Esophagus muscularis mucosa (tissue), 4 donors: ENCODE results near the gene TBX5. TPM values are rescaled to one million over a fixed set of nuclear protein-coding genes. Genes with fewer than 3 reads are reported as not detected.

Experiments
- DNase-seq: peaks from one replicate; pipeline ENCODE4 v3.0.0-alpha.2; 2017; ENCODE audit errors: extremely low spot score
- H3K27ac ChIP-seq, 4 donors: fragments of 200-600 bp; sonication (generic); replicated peaks in 1 of 4; 1 replicate in 3 of 4; 2 replicates in 1 of 4; pipeline ENCODE4 v1.5.1; 2016 to 2019; ENCODE audit warnings: mild to moderate bottlenecking in 1 of 4
- H3K27me3 ChIP-seq, 4 donors: fragments of 200-600 bp; sonication (generic); one replicate each; pipeline versions ENCODE4 v1.5.1 to v1.6.0; 2016 to 2019
- H3K36me3 ChIP-seq, 4 donors: fragments of 200-600 bp; sonication (generic); one replicate each; pipeline ENCODE4 v1.5.1; 2016 to 2019
- H3K4me1 ChIP-seq, 4 donors: fragments of 200-600 bp; sonication (generic); one replicate each; pipeline ENCODE4 v1.5.1; 2016 to 2019
- H3K4me3 ChIP-seq, 4 donors: fragments of 200-600 bp; sonication (generic); 1 replicate in 2 of 4; 2 replicates in 2 of 4; pipeline ENCODE4 v1.5.1; 2016 to 2019; ENCODE audit warnings: mild to moderate bottlenecking in 4 of 4, moderate library complexity in 1 of 4
- H3K9me3 ChIP-seq, 4 donors: fragments of 200-600 bp; sonication (generic); 1 replicate in 3 of 4; 2 replicates in 1 of 4; pipeline ENCODE4 v1.5.1; 2016 to 2019
- CTCF ChIP-seq, 3 experiments: fragments of 200-600 bp in 2 of 3; fragments of 450-650 bp in 1 of 3; sonication (generic) in 2 of 3; IDR thresholded peaks; one replicate each; pipeline ENCODE4 v1.5.1; 2017 to 2019; ENCODE audit warnings: antibody characterized with exemption in 3 of 3, mild to moderate bottlenecking in 2 of 3, moderate library complexity in 1 of 3
- EP300 ChIP-seq: sonication (generic); formaldehyde crosslinking; IDR thresholded peaks from one replicate; pipeline ENCODE4 v1.6.1; 2017; ENCODE audit warnings: antibody characterized with exemption
- POLR2A ChIP-seq: fragments of 450-650 bp; IDR thresholded peaks from one replicate; pipeline ENCODE4 v1.6.1; 2017; ENCODE audit warnings: antibody characterized with exemption, moderate library complexity, mild to moderate bottlenecking, low read depth
- POLR2AphosphoS5 ChIP-seq, 2 donors: sonication (generic); formaldehyde crosslinking; IDR thresholded peaks; one replicate each; pipeline ENCODE4 v1.6.1; 2017; ENCODE audit warnings: antibody characterized with exemption in 2 of 2
- WGBS: methylation state at CpG from one replicate; pipeline ENCODE4 v1.1.5; 2018; 5-methylcytosine and 5-hydroxymethylcytosine counted together
- intact Hi-C: fragments of 100-400 bp; cut with DNase I; formaldehyde crosslinking; loops from one replicate; pipeline ENCODE4 v1.15.1; 2023
- total RNA-seq, 4 donors: library from RNA; depleted of rRNA; stranded (reverse); fragments of >200 nt; gene quantifications; one replicate each; pipeline versions ENCODE4 v1.1.0 to v1.2.1, GENCODE V29; 2016

TBX5 gene
- total RNA-seq, 4 donors from 2014 or later: 20.4 to 34.5 (median 26.2) TPM

DNA sequence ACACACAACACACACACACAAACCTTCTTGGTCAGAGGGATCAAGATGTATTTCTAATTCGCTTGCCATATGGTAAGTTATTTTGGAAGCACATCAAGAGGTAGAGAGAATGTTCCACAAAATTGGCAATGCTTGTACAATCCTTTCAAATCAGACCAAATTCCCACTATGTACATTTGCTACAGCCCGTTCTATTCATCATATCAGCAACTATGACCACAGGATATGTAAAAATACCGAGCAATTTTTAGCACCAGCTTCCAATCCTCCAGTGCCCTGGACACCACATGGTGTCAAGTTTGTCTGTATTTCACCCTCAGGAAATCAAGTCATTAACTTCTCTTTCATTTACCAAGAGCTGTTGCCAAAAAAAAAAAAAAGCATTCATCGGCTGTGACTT lies 21.2 kb downstream of the TBX5 start:
- TF ChIP-seq EP300: no peak
- no peak for TF ChIP-seq POLR2AphosphoS5 (IDR thresholded peaks at IDR 0.05)
- no peak for TF ChIP-seq CTCF (IDR thresholded peaks at IDR 0.05)
- TF ChIP-seq POLR2A: no peak
- H3K9me3 ChIP-seq: no peaks in the 10 kb centered on the region
- 35% methylated on average over 4 of the region's 4 CpGs for WGBS
- no peak overlapping the region for H3K4me3 ChIP-seq
- DNase-seq: no peak
- intact Hi-C loops: no loop called here
- H3K4me1 ChIP-seq: peaks cover 9 to 25% (median 20%) of the 10 kb centered on the region in 4 donors
- peak overlapping the region in 1 of 4 donors; percentile 36 for H3K27ac ChIP-seq
- no peaks in the 10 kb centered on the region for H3K27me3 ChIP-seq
- H3K36me3 ChIP-seq: peaks cover 4 to 62% (median 30%) of the 10 kb centered on the region in 4 donors

DNA sequence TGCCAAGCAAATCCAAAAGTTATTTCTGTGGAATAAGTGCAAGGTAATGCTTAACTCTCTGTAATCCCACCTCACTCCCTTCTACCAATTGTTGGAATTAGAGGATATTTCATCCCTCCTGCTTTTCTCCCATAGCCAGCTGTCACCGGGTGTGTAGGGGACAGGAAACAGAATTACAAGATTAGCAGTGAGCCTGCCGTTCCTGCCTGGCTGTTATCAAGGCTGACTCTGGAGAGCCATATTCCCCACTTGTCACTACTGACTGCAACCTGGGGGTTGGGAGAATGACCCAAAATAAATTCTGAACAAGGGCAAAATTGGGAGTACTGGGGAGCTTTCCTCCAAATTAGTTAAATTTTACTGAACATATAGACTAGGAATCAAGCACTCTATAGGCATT lies 24.8 kb downstream of the TBX5 start:
- Histone ChIP-seq H3K27ac (no peak overlapping the region), H3K36me3 (peaks cover 12 to 75% (median 39%) of the 10 kb centered on the region in 4 donors), H3K4me3 (no peak overlapping the region), H3K27me3 (no peaks in the 10 kb centered on the region), H3K9me3 (no peaks in the 10 kb centered on the region), H3K4me1 (peaks cover 9 to 17% (median 13%) of the 10 kb centered on the region in 4 donors)
- TF ChIP-seq CTCF (IDR thresholded peaks at IDR 0.05) (no peak), EP300 (no peak), POLR2A (no peak), POLR2AphosphoS5 (IDR thresholded peaks at IDR 0.05) (no peak)
- WGBS: 42% methylated on average over 2 of the region's 2 CpGs
- DNase-seq: no peak
- intact Hi-C loops: no loop called here

DNA sequence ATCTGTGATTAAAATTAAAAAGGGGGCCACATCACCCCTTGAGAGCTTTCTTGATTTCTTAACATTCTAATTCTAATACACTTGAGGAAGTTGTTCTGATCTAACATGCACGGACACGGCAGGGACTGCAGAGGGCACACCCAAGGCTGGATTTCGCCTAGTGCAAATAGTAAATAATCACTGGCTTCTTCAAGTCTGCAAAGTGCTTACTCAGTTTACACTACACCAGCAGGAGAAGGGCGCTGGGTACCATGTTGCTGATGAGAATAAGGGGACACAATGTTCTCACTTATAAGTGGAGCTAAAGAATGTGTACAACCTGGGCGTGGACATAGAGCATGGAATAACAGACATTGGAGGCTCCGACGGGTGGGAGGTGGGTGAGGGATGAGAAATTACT lies 34.2 kb downstream of the TBX5 start:
- DNase-seq: no peak
- no peak overlapping the region for H3K27ac ChIP-seq
- H3K9me3 ChIP-seq: no peaks in the 10 kb centered on the region
- TF ChIP-seq POLR2A: no peak
- no peak for TF ChIP-seq EP300
- no peak for TF ChIP-seq CTCF (IDR thresholded peaks at IDR 0.05)
- no peak for TF ChIP-seq POLR2AphosphoS5 (IDR thresholded peaks at IDR 0.05)
- H3K4me1 ChIP-seq: peaks cover 7 to 16% (median 15%) of the 10 kb centered on the region in 4 donors
- peaks cover 0 to 57% (median 8%) of the 10 kb centered on the region in 4 donors for H3K36me3 ChIP-seq
- H3K4me3 ChIP-seq: no peak overlapping the region
- intact Hi-C loops: no loop called here
- 72% methylated on average over 7 of the region's 7 CpGs for WGBS
- no peaks in the 10 kb centered on the region for H3K27me3 ChIP-seq

DNA sequence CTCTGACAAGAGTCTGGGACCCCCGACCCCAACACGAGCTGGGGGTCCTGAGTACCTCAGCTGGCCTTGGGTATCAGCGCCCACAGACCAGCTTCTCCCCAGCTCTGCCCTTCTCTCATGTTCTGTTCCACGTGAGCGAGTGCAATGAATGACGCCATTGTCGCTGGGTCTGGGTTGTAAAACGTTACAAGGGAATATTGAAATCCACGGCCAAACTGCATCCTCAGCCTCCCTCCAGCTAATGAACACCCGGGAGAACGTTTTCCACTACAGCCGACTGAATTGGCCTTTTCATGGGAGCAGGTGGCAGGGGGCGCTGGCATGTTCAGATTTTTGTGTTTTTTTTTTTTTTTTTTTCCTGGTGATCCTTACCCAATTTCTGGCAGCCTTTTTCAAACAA lies 34.7 kb downstream of the TBX5 start:
- DNase-seq: no peak
- no peak overlapping the region for H3K27ac ChIP-seq
- TF ChIP-seq POLR2AphosphoS5 (IDR thresholded peaks at IDR 0.05): no peak
- H3K4me3 ChIP-seq: no peak overlapping the region
- peaks cover 4 to 61% (median 13%) of the 10 kb centered on the region in 4 donors for H3K36me3 ChIP-seq
- no peaks in the 10 kb centered on the region for H3K9me3 ChIP-seq
- 73% methylated on average over 10 of the region's 13 CpGs for WGBS
- H3K27me3 ChIP-seq: no peaks in the 10 kb centered on the region
- intact Hi-C loops: no loop called here
- H3K4me1 ChIP-seq: peaks cover 7 to 16% (median 15%) of the 10 kb centered on the region in 4 donors

DNA sequence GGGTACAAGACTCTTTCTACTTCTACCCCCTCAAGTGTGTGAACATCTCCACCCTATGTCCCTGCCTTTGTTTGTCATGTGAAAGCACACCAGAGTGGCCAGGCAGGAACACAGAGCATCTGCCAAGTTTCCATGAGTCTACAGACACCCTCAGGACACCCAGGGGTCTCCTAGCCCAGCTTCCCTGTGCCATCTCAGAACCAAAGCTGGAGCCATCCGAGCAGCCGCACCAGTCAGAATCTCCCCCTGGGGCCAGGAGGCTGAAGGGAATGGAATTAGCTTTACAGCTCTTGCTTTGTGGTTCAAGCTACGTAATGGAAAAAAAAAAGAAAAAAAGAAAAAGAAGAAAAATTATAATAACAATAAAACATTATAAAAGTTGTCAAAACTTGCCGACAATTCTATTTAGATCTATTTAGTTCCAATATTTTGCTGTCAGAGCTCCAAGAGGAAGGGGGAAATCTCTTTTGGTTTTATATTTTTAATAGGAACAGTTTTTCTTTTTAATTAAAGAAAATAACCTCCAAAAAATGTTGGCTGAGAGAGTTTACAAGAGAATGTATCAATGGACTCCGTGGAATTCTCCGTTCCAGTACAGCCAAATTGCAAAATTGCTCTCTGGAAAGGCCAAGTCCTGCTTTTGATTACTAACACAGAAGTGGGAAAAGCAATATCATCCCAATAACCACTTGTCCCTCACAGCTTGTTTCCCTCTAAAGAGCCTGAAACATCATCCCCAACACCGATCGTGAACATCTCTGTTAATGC lies 37.1 kb downstream of the TBX5 start:
- peaks cover 10 to 64% (median 25%) of the 10 kb centered on the region in 4 donors for H3K36me3 ChIP-seq

More for the DNA sequence above, 37.1 kb downstream of the TBX5 start:
- peak overlapping the region; percentile 34 to 65 (median 44) for H3K27ac ChIP-seq
- peaks cover 4 to 16% (median 15%) of the 10 kb centered on the region in 4 donors for H3K4me1 ChIP-seq
- H3K4me3 ChIP-seq: no peak overlapping the region
- peaks cover 0 to 3% (median 0%) of the 10 kb centered on the region in 4 donors for H3K9me3 ChIP-seq
- TF ChIP-seq POLR2A: no peak
- TF ChIP-seq EP300: no peak
- TF ChIP-seq POLR2AphosphoS5 (IDR thresholded peaks at IDR 0.05): no peak
- TF ChIP-seq CTCF (IDR thresholded peaks at IDR 0.05): no peak
- 62% methylated on average over 8 of the region's 8 CpGs for WGBS
- intact Hi-C loops: no loop called here
- DNase-seq: no peak
- no peaks in the 10 kb centered on the region for H3K27me3 ChIP-seq
